Trophoblast cell (in vitro differentiated cells and primary cell): ENCODE data around the gene WFDC9.

Experiments
- DNase-seq, 2 donors: peaks; one replicate each; pipeline ENCODE4 v3.0.0-alpha.2; 2016
- H2AFZ ChIP-seq: 2 replicates; pipeline ENCODE4 v1.6.1; 2013; ENCODE audit warnings: low read length, moderate library complexity, mild to moderate bottlenecking; ENCODE audit not compliant: insufficient read depth, poor library complexity
- H2AK5ac ChIP-seq: 2 replicates; pipeline ENCODE4 v1.6.1; 2013; ENCODE audit warnings: mild to moderate bottlenecking, low read length
- H2BK120ac ChIP-seq: 2 replicates; pipeline ENCODE4 v1.6.1; 2013; ENCODE audit warnings: low read length, mild to moderate bottlenecking, moderate library complexity; ENCODE audit not compliant: insufficient read depth, poor library complexity
- H2BK12ac ChIP-seq: 2 replicates; pipeline ENCODE4 v1.6.1; 2013; ENCODE audit warnings: mild to moderate bottlenecking, low read length, moderate library complexity
- H2BK5ac ChIP-seq: 2 replicates; pipeline ENCODE4 v1.6.1; 2013; ENCODE audit warnings: low read length, low read depth, moderate library complexity, mild to moderate bottlenecking; ENCODE audit not compliant: poor library complexity
- H3K14ac ChIP-seq: 2 replicates; pipeline ENCODE4 v1.6.1; 2013; ENCODE audit warnings: mild to moderate bottlenecking, low read length
- H3K18ac ChIP-seq: 2 replicates; pipeline ENCODE4 v1.6.1; 2013; ENCODE audit warnings: mild to moderate bottlenecking, low read length
- H3K23ac ChIP-seq: 2 replicates; pipeline ENCODE4 v1.6.1; 2013; ENCODE audit warnings: low read length
- H3K27ac ChIP-seq: 2 replicates; pipeline ENCODE4 v1.5.1; 2013; ENCODE audit warnings: low read depth, mild to moderate bottlenecking, inconsistent platforms, low read length, moderate library complexity
- H3K27me3 ChIP-seq: 2 replicates; pipeline ENCODE4 v1.6.1; 2013; ENCODE audit warnings: inconsistent platforms, mild to moderate bottlenecking, low read length, moderate library complexity; ENCODE audit not compliant: insufficient read depth
- H3K36me3 ChIP-seq, 2 experiments: 1 replicate in 1 of 2; 2 replicates in 1 of 2; pipeline ENCODE4 v1.6.1; 2013; ENCODE audit warnings: low read length in 2 of 2, mild to moderate bottlenecking in 2 of 2, moderate library complexity in 1 of 2; ENCODE audit not compliant: insufficient read depth in 2 of 2, control insufficient read depth in 1 of 2
- H3K4ac ChIP-seq: 2 replicates; pipeline ENCODE4 v1.6.1; 2013; ENCODE audit warnings: low read depth, mild to moderate bottlenecking, low read length, moderate library complexity
- H3K4me1 ChIP-seq, 2 experiments: 1 replicate in 1 of 2; 2 replicates in 1 of 2; pipeline ENCODE4 v1.6.1; 2013; ENCODE audit warnings: low read length in 2 of 2, mild to moderate bottlenecking in 2 of 2, moderate library complexity in 1 of 2; ENCODE audit not compliant: insufficient read depth in 2 of 2, control insufficient read depth in 1 of 2
- H3K4me2 ChIP-seq: 2 replicates; pipeline ENCODE4 v1.6.1; 2013; ENCODE audit warnings: inconsistent platforms, mild to moderate bottlenecking, low read length, moderate library complexity
- H3K4me3 ChIP-seq: 2 replicates; pipeline ENCODE4 v1.5.1; 2013; ENCODE audit warnings: mild to moderate bottlenecking, low read depth, low read length, inconsistent platforms
- H3K79me1 ChIP-seq: one replicate; pipeline ENCODE4 v1.6.1; 2013; ENCODE audit warnings: low read length
- H3K79me2 ChIP-seq: 2 replicates; pipeline ENCODE4 v1.6.1; 2013; ENCODE audit warnings: low read length, mild to moderate bottlenecking; ENCODE audit not compliant: control insufficient read depth, insufficient read depth, poor library complexity
- H3K9ac ChIP-seq: 2 replicates; pipeline ENCODE4 v1.6.1; 2013; ENCODE audit warnings: mild to moderate bottlenecking, low read length
- H3K9me3 ChIP-seq: 2 replicates; pipeline ENCODE4 v1.6.1; 2013; ENCODE audit warnings: low read depth, mild to moderate bottlenecking, control low read depth, inconsistent platforms, low read length; ENCODE audit not compliant: insufficient read depth
- H4K12ac ChIP-seq: 2 replicates; pipeline ENCODE4 v1.6.1; 2013; ENCODE audit warnings: low read depth, mild to moderate bottlenecking, low read length, moderate library complexity
- H4K8ac ChIP-seq: 2 replicates; pipeline ENCODE4 v1.6.1; 2013; ENCODE audit warnings: low read depth, mild to moderate bottlenecking, low read length, moderate library complexity
- H4K91ac ChIP-seq: one replicate; pipeline ENCODE4 v1.6.1; 2013; ENCODE audit warnings: low read depth, mild to moderate bottlenecking, low read length, moderate library complexity
- WGBS: extraction: QIAGEN DNeasy Blood & Tissue Kit; methylation state at CpG from one replicate; pipeline ENCODE4 v1.1.7; 2013; ENCODE audit warnings: missing lambda C conversion rate; ENCODE audit not compliant: insufficient read length, insufficient coverage; ENCODE audit errors: extremely low coverage; 5-methylcytosine and 5-hydroxymethylcytosine counted together

WFDC9 gene

DNA sequence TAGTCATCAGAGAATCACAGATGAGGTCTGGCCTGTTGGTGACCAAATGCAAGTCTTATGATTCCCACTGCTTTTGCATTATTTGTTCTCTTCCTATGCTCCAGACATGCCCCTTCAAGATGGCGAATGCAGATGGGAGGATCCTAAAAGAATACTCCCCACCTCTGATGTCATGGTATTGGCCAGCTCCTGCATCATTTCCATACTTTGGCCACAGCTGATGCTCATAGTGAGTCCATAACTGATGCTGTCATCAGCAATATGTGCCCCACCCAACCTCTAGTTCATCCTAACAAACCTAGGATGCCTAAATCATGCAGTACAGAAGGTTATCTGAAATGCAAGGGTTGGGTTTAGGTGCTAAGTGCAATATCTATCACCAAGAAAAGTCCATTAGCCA is 5.4 kb upstream of the WFDC9 start:
- H2AFZ ChIP-seq, result no peak overlapping the region
- no peak overlapping the region for H3K4ac ChIP-seq
- no peak overlapping the region for H3K4me2 ChIP-seq
- H4K8ac ChIP-seq, result no peak overlapping the region
- H3K27ac ChIP-seq, result no peak overlapping the region
- no peak overlapping the region for H2BK12ac ChIP-seq
- no CpG with 5 or more reads among the region's 1 CpG for WGBS
- no peaks in the 10 kb centered on the region for H3K4me1 ChIP-seq
- no peaks in the 10 kb centered on the region for H3K36me3 ChIP-seq
- no peaks in the 10 kb centered on the region for H3K27me3 ChIP-seq
- H3K23ac ChIP-seq, result no peak overlapping the region
- no peak for DNase-seq
- no peak overlapping the region for H3K14ac ChIP-seq
- H3K9ac ChIP-seq, result no peak overlapping the region
- no peaks in the 10 kb centered on the region for H3K79me2 ChIP-seq
- no peaks in the 10 kb centered on the region for H3K9me3 ChIP-seq
- H4K12ac ChIP-seq, result no peak overlapping the region
- no peak overlapping the region for H3K4me3 ChIP-seq
- H2BK120ac ChIP-seq, result no peak overlapping the region
- no peak overlapping the region for H2AK5ac ChIP-seq
- H2BK5ac ChIP-seq, result no peak overlapping the region
- H3K79me1 ChIP-seq, result no peaks in the 10 kb centered on the region
- H4K91ac ChIP-seq, result no peak overlapping the region
- H3K18ac ChIP-seq, result no peak overlapping the region

DNA sequence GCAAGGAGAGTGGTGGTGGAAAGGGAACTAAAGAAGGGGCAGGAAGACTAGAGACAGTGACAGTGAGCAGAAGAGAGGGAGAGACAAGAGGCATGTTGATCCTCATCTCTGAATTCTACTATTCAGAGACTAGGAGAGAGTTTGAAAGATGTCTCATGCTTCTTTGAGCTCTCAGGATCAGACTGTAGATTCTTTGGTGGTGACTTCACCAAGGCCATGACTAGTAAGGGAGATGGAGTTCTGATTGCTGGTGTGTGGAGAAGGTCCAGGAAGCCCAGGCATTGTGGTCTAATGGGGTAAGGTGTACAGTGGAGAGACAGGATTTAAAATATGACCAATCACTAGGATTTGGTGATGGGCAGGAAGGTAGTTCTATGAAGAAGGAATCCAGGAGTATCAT is 713 bp downstream of the WFDC9 start:
- H2BK12ac ChIP-seq, result no peak overlapping the region
- H2BK5ac ChIP-seq, result no peak overlapping the region
- no peaks in the 10 kb centered on the region for H3K4me1 ChIP-seq
- H2AK5ac ChIP-seq, result no peak overlapping the region
- no peaks in the 10 kb centered on the region for H3K27me3 ChIP-seq
- H2BK120ac ChIP-seq, result no peak overlapping the region
- no peak overlapping the region for H3K4ac ChIP-seq
- H3K79me1 ChIP-seq, result no peaks in the 10 kb centered on the region
- H4K12ac ChIP-seq, result no peak overlapping the region
- H3K9me3 ChIP-seq, result peaks cover 2% of the 10 kb centered on the region
- no peak overlapping the region for H4K8ac ChIP-seq
- no peak overlapping the region for H3K18ac ChIP-seq
- H3K4me3 ChIP-seq, result no peak overlapping the region
- H3K9ac ChIP-seq, result no peak overlapping the region
- no peak overlapping the region for H4K91ac ChIP-seq
- H3K36me3 ChIP-seq, result no peaks in the 10 kb centered on the region
- no peaks in the 10 kb centered on the region for H3K79me2 ChIP-seq
- peak; percentile 7 to 59 for DNase-seq
- H3K4me2 ChIP-seq, result no peak overlapping the region
- no peak overlapping the region for H2AFZ ChIP-seq
- no peak overlapping the region for H3K27ac ChIP-seq
- H3K14ac ChIP-seq, result no peak overlapping the region
- H3K23ac ChIP-seq, result no peak overlapping the region

DNA sequence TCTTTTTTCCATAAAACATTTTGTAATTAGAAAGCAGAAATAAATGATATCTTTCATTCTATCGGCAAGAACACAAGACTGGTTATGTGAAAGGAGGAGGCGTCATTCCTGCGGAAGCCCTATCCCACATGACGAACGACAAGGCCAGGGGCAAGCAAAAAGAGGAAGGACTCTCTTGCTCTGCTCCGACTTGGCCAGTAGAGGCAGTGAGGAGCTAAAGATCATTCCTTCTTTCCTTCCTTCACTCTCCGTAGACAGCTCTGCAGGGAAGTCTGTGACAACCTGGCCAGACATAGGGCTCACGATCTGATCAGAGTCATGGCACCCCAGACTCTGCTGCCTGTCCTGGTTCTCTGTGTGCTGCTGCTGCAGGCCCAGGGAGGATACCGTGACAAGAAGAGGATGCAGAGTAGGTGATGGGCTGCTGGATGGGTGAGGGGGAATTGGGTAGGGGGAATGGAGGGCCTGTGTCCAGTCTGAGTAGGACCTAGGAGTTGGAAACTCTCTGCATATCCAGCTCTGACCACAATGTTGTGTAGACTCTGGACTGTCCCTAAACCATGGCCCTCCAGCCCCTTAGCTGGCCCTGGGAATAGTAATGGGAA is 1.5 kb downstream of the WFDC9 start, which contains the start of gene WFDC10A:
Gene WFDC10A (plus strand): TSS at position 244 of the 605 bp plus-strand sequence. CDS start 75 bp downstream, at position 319.
- H2AK5ac ChIP-seq, result no peak within 1 kb of the TSS
- H4K91ac ChIP-seq, result no peak within 1 kb of the TSS
- H3K18ac ChIP-seq, result no peak within 1 kb of the TSS
- H3K9ac ChIP-seq, result no peak within 1 kb of the TSS
- no peak within 1 kb of the TSS for H3K4me3 ChIP-seq
- H3K36me3 ChIP-seq, result no peaks in the 10 kb centered on the region
- no peak within 1 kb of the TSS for H2BK120ac ChIP-seq
- DNase-seq, result peak; percentile 42 to 64
- H3K79me1 ChIP-seq, result no peaks in the 10 kb centered on the region
- H2AFZ ChIP-seq, result no peak within 1 kb of the TSS
- H2BK12ac ChIP-seq, result no peak within 1 kb of the TSS
- no peak within 1 kb of the TSS for H3K27ac ChIP-seq
- H3K9me3 ChIP-seq, result peaks cover 2% of the 10 kb centered on the region
- no peak within 1 kb of the TSS for H3K14ac ChIP-seq
- no peak within 1 kb of the TSS for H4K8ac ChIP-seq
- no peaks in the 10 kb centered on the region for H3K4me1 ChIP-seq
- no peaks in the 10 kb centered on the region for H3K79me2 ChIP-seq
- H4K12ac ChIP-seq, result no peak within 1 kb of the TSS
- H3K23ac ChIP-seq, result no peak within 1 kb of the TSS
- no peak within 1 kb of the TSS for H3K4me2 ChIP-seq
- no CpG with 5 or more reads among the region's 9 CpGs for WGBS
- no peak within 1 kb of the TSS for H3K4ac ChIP-seq
- no peak within 1 kb of the TSS for H2BK5ac ChIP-seq
- no peaks in the 10 kb centered on the region for H3K27me3 ChIP-seq

DNA sequence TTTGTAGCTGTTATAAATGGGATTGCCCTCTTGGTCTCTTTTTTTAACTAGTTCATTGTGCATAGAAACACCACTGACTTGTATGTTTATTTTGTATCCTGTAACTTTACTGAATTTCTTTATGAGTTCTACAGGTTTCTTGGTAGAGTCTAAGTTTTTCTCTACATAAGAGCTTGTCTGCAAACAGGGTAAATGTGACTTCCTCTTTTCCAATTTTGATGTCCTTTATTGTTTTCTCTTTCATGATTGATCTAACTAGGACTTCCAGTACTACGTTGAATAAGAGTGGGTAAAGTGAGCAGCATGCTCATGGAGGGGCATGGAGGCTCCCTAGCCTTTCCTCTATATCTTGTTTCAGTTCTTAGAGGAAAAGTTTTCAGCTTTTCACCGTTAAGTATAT is 4.5 kb downstream of the WFDC9 start:
- H3K14ac ChIP-seq, result no peak overlapping the region
- H3K9ac ChIP-seq, result no peak overlapping the region
- no peaks in the 10 kb centered on the region for H3K36me3 ChIP-seq
- no peak overlapping the region for H2AFZ ChIP-seq
- no peaks in the 10 kb centered on the region for H3K27me3 ChIP-seq
- no peak overlapping the region for H3K18ac ChIP-seq
- H3K4me3 ChIP-seq, result no peak overlapping the region
- no peak overlapping the region for H2BK5ac ChIP-seq
- no peak overlapping the region for H3K27ac ChIP-seq
- H2BK120ac ChIP-seq, result no peak overlapping the region
- H3K4me1 ChIP-seq, result no peaks in the 10 kb centered on the region
- no peak overlapping the region for H2BK12ac ChIP-seq
- no peaks in the 10 kb centered on the region for H3K79me1 ChIP-seq
- no peak overlapping the region for H3K4me2 ChIP-seq
- H3K23ac ChIP-seq, result no peak overlapping the region
- no peak overlapping the region for H3K4ac ChIP-seq
- H2AK5ac ChIP-seq, result no peak overlapping the region
- WGBS, result no CpG with 5 or more reads among the region's 2 CpGs
- no peak overlapping the region for H4K12ac ChIP-seq
- DNase-seq, result no peak
- peaks cover 2% of the 10 kb centered on the region for H3K9me3 ChIP-seq
- H4K91ac ChIP-seq, result no peak overlapping the region
- no peak overlapping the region for H4K8ac ChIP-seq
- H3K79me2 ChIP-seq, result no peaks in the 10 kb centered on the region
